Activated T-helper 1 cell treated with anti-CD3 and anti-CD28 coated beads, Interleukin-12 subunit alpha, Interleukin-12 subunit beta, Interleukin-2, Interleukin-4 antibody, amounts not matched to agents 30 ng/mL and 10 ng/mL and 1 ng/mL, durations not matched to agents 14 hours and 24 hours and 36 hours (primary cell): ENCODE data around the gene PDS5A. TPM values are rescaled to one million over a fixed set of nuclear protein-coding genes. Genes with fewer than 3 reads are reported as not detected.
"Not testable (repeated sequence)": the region's sequence is repeated elsewhere in the genome, so short reads cannot be mapped to it uniquely, and the experiment has no call there.

ENCODE experiments used
- DNase-seq: peaks from one replicate; pipeline ENCODE4 v3.0.0; 2021; ENCODE audit warnings: low spot score
- H3K27ac Mint-ChIP-seq: one replicate; pipeline ENCODE4 v1.8.0; 2021; ENCODE audit warnings: mild to moderate bottlenecking, mixed read lengths
- H3K27me3 Mint-ChIP-seq: one replicate; pipeline ENCODE4 v1.8.0; 2022; ENCODE audit warnings: mild to moderate bottlenecking, moderate library complexity, mixed read lengths; ENCODE audit not compliant: insufficient read depth
- H3K36me3 Mint-ChIP-seq: one replicate; pipeline ENCODE4 v1.8.0; 2021; ENCODE audit warnings: low read depth, mixed read lengths
- H3K4me1 Mint-ChIP-seq: one replicate; pipeline ENCODE4 v1.8.0; 2021; ENCODE audit warnings: low read depth, mixed read lengths
- H3K4me3 Mint-ChIP-seq: one replicate; pipeline ENCODE4 v1.8.0; 2021; ENCODE audit warnings: mild to moderate bottlenecking, moderate library complexity, mixed read lengths
- H3K9me3 Mint-ChIP-seq: one replicate; pipeline ENCODE4 v1.8.0; 2021; ENCODE audit warnings: mixed read lengths
- intact Hi-C: fragments of 100-400 bp; cut with micrococcal nuclease; formaldehyde crosslinking; loops from one replicate; pipeline ENCODE4 v1.15.1; 2024
- total RNA-seq: library from RNA; stranded (reverse); gene quantifications from 2 replicates; pipeline ENCODE4 v1.2.3, GENCODE V29; 2022

The PDS5A gene
- total RNA-seq, 1 donor from 2014 or later, result 131 TPM

DNA sequence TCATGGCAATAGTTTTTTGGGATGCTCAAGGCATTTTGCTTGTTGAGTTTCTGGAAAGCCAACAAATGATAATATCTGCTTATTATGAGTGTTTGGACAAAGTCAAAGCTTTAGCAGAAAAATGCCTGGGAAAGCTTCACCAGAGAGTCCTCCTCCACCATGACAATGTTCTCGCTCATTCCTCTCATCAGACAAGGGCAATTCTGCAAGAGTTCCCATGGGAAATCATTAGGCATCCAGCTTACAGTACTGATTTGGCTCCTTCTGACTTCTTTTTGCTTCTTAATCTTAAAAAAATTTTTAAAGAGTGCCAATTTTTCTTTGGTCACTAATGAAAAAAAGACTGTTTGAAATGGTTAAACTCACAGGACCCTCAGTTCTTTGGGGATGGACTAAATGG lies 143.4 kb downstream of the PDS5A start:
- H3K4me1 Mint-ChIP-seq, result no peaks in the 10 kb centered on the region
- H3K9me3 Mint-ChIP-seq, result no peaks in the 10 kb centered on the region
- peaks cover 46% of the 10 kb centered on the region for H3K36me3 Mint-ChIP-seq
- H3K4me3 Mint-ChIP-seq, result no peak overlapping the region
- no peak for DNase-seq
- H3K27ac Mint-ChIP-seq, result no peak overlapping the region
- intact Hi-C loops, result no loop called here
- H3K27me3 Mint-ChIP-seq, result no peaks in the 10 kb centered on the region

DNA sequence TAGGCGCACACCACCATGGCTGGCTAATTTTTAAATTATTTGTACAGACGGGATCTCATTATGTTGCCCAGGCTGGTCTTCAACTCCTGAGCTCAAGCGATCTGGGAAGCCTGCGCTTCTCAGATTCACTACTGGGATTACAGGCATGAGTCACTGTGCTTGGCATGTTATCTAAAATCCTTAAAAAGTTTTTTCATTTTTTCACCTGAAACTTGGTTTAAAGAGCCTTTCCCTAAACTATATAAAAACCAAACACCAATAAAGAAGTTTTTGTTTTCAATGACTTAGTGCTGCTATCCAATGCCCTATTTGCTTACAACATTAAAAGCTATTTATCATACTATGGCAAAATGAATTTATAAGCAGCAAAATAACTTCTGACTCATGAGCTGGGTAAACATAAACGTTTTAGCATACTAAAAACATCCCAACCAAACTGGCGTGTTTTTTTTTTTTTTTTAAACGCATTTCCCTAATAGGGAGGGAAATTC lies 151.9 kb downstream of the PDS5A start:
- no peak overlapping the region for H3K27ac Mint-ChIP-seq
- no peaks in the 10 kb centered on the region for H3K27me3 Mint-ChIP-seq
- intact Hi-C loops, result no loop called here
- H3K4me1 Mint-ChIP-seq, result no peaks in the 10 kb centered on the region
- H3K9me3 Mint-ChIP-seq, result no peaks in the 10 kb centered on the region
- peaks cover 27% of the 10 kb centered on the region for H3K36me3 Mint-ChIP-seq
- no peak for DNase-seq
- H3K4me3 Mint-ChIP-seq, result no peak overlapping the region

DNA sequence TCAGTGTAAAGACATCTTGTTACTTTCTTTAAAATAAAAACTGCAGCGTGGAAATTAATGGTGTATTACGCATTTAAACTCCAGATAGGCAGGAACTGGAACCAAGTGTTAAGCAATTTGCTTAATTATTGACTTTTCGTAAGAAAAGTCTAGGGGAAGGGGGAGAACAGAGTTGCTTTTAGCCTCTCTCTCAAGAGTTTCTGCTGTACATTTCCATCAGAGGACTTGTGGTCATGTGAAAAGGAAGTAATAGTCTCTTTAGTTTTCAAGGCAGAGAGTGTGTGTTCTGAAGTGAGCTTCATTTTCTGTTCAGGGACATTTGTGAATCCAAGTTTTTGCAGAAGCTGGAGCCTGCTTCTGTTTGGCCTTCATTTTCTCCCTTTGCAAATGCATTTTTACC lies 152.6 kb downstream of the PDS5A start:
- H3K27me3 Mint-ChIP-seq, result no peaks in the 10 kb centered on the region
- DNase-seq, result no peak
- H3K36me3 Mint-ChIP-seq, result peaks cover 25% of the 10 kb centered on the region
- H3K4me3 Mint-ChIP-seq, result no peak overlapping the region
- H3K4me1 Mint-ChIP-seq, result no peaks in the 10 kb centered on the region
- no peaks in the 10 kb centered on the region for H3K9me3 Mint-ChIP-seq
- intact Hi-C loops, result no loop called here
- no peak overlapping the region for H3K27ac Mint-ChIP-seq

DNA sequence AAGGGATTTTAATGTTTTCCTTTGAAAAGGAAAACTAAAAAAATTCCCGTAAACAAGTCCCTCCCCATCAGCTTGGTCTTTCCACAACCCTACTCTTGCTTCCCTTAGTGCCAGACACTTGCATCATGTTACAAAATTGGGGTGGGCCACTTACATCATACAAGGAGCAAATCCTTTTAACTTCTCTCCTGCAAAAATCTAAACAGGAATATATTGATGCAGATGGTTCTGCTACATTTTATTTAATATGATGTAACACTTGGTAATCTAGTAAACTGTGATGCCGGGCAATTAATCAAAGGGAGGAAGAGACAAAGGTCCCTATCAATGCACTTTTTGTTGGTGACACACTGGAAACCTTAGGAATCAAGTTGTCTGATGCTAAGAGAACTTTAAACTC lies 154.5 kb downstream of the PDS5A start:
- intact Hi-C loops, result no loop called here
- no peaks in the 10 kb centered on the region for H3K9me3 Mint-ChIP-seq
- no peaks in the 10 kb centered on the region for H3K4me1 Mint-ChIP-seq
- no peak overlapping the region for H3K27ac Mint-ChIP-seq
- H3K27me3 Mint-ChIP-seq, result no peaks in the 10 kb centered on the region
- no peak overlapping the region for H3K4me3 Mint-ChIP-seq
- DNase-seq, result no peak
- H3K36me3 Mint-ChIP-seq, result peaks cover 17% of the 10 kb centered on the region

DNA sequence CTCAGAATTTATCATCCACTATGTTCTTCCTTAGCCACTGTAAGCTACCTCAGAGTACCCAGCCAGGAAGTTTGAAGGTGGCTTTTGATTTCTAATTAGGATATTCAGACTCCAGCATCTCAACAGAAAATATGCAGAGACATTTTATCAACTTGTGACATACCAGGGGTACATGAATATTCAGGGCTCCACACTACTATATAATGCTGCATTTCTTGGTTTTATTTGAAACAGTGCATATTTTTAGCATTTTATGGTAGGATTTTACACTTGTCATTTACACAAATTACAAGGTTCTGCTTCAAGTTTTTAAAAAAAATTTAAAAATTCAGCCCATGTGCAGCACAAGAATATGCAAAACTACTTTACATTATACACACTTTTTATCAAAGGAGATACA lies 155.0 kb downstream of the PDS5A start:
- H3K9me3 Mint-ChIP-seq, result no peaks in the 10 kb centered on the region
- intact Hi-C loops, result no loop called here
- peaks cover 14% of the 10 kb centered on the region for H3K36me3 Mint-ChIP-seq
- no peak for DNase-seq
- no peaks in the 10 kb centered on the region for H3K4me1 Mint-ChIP-seq
- no peaks in the 10 kb centered on the region for H3K27me3 Mint-ChIP-seq
- H3K4me3 Mint-ChIP-seq, result no peak overlapping the region
- no peak overlapping the region for H3K27ac Mint-ChIP-seq

DNA sequence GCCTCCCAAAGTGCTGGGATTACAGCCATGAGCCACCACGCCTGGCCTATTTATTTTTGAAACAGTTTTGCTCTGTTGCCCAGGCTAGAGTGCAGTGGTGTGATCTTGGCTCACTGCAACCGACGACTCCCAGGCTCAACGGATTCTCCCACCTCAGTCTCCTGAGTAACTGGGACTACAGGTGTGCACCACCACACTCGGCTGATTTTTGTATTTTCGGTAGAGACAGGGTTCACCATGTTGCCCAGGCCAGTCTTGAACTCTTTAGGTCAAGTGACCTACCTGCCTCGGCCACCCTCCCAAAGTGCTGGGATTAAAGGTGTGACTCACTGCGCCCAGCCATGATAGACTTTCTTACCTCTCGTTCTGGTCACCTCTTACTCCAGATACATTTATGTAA lies 155.8 kb downstream of the PDS5A start:
- Mint-ChIP-seq H3K9me3 (no peaks in the 10 kb centered on the region), H3K4me1 (no peaks in the 10 kb centered on the region), H3K4me3 (no peak overlapping the region), H3K27me3 (no peaks in the 10 kb centered on the region), H3K27ac (no peak overlapping the region), H3K36me3 (peaks cover 12% of the 10 kb centered on the region)
- intact Hi-C loops, result no loop called here
- no peak for DNase-seq

DNA sequence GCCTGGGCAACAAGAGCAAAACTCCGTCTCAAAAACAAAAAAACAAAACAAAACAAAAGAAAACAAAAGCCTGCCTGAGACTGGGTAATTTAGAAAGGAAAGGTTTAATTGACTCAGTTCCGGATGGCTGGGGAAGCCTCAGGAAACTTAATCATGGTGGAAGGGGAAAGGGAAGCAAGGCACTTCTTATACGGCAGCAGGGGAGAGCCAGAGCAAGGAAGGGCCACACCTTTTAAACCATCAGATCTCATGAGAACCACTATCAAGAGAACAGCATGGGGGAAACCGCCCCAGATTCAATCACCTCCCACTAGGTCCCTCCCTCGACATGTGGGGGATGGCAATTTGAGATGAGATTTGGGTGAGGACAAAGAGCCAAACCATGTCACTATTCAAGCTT lies 157.5 kb downstream of the PDS5A start:
- H3K36me3 Mint-ChIP-seq, result peaks cover 10% of the 10 kb centered on the region
- H3K27me3 Mint-ChIP-seq, result no peaks in the 10 kb centered on the region
- H3K9me3 Mint-ChIP-seq, result no peaks in the 10 kb centered on the region
- DNase-seq, result no peak
- H3K27ac Mint-ChIP-seq, result no peak overlapping the region
- H3K4me1 Mint-ChIP-seq, result no peaks in the 10 kb centered on the region
- no peak overlapping the region for H3K4me3 Mint-ChIP-seq
- intact Hi-C loops, result no loop called here

DNA sequence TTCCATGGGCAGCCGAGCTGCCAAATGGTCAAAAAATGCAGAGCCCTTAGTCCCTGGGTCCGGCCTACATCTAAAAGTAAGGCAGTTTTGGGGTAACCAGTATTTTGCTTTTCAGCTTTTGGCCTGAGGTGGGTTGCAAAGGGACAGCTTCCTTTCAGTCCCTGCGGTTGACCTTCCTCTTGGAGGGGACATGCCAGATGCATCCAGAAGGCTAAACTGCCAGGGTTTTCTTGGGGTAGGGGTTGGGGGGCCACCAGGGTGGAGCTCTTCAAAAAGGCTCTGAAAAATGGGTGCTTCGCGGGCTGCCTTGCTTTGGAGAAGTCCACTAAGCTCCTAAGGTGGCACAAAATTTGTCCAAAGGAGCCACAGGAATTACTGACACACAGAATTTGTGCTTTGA lies 159.1 kb downstream of the PDS5A start:
- Mint-ChIP-seq H3K36me3 (peaks cover 6% of the 10 kb centered on the region), H3K4me3 (no peak overlapping the region), H3K27ac (no peak overlapping the region), H3K27me3 (no peaks in the 10 kb centered on the region), H3K4me1 (no peaks in the 10 kb centered on the region), H3K9me3 (no peaks in the 10 kb centered on the region)
- intact Hi-C loops, result loop anchor here (5.0 kb wide), 1 partner anchor 121 kb away; the partner anchor contains the start of gene UBE2K
- no peak for DNase-seq

DNA sequence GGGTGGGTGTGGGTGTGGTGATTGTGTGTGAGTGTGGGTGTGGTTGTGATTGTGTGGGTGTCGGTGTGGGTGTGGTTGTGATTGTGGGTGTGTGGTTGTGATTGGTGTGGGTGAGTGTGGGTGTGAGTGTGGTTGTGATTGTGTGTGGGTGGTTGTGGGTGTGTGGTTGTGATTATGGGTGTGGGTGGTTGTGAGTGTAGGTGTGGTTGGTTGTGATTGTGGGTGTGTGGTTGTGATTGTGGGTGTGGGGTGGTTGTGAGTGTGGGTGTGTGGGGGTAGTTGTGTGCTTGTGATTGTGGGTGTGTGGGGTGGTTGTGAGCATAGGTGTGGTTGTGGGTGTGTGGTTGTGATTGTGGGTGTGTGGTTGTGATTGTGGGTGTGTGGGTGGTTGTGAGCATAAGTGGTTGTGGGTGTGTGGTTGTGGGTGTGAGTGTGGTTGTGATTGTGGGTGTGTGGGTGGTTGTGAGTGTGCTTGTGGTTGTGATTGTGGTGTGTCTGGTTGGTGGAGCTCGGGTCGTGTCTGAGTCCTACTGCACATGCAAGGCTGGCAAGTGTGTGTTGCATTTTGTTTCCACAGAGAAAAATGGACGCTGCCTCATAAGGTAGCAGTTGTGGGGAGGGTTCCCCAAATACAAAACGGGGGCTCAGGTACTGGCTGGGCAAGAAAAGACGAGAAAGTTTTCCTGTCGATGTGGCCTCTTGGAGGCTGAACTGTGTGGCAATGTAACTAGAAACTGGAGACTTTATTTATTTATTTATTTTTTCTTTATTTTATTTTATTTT lies 163.1 kb downstream of the PDS5A start:
- H3K9me3 Mint-ChIP-seq, result peaks cover 9% of the 10 kb centered on the region
- peaks cover 7% of the 10 kb centered on the region for H3K27me3 Mint-ChIP-seq
- no peaks in the 10 kb centered on the region for H3K4me1 Mint-ChIP-seq
- H3K36me3 Mint-ChIP-seq, result no peaks in the 10 kb centered on the region
- no peak for DNase-seq
- intact Hi-C loops, result loop anchor here (5.0 kb wide), 1 partner anchor 117 kb away; the partner anchor contains the start of gene UBE2K
- peak overlapping the region; percentile 85 for H3K27ac Mint-ChIP-seq
- peak overlapping the region; percentile 11 for H3K4me3 Mint-ChIP-seq

DNA sequence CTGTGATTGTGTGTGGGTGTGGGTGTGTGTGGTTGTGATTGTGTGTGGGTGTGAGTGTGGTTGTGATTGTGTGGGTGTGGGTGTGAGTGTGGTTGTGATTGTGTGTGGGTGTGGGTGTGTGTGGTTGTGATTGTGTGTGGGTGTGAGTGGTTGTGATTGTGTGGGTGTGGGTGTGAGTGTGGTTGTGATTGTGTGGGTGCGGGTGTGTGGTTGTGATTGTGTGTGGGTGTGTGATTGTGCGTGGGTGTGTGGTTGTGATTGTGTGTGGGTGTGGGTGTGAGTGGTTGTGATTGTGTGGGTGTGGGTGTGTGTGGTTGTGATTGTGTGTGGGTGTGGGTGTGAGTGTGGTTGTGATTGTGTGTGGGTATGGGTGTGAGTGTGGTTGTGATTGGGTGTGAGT lies 163.9 kb downstream of the PDS5A start:
- H3K36me3 Mint-ChIP-seq, DNase-seq, H3K4me3 Mint-ChIP-seq, intact Hi-C loops, H3K4me1 Mint-ChIP-seq, H3K27me3 Mint-ChIP-seq, H3K9me3 Mint-ChIP-seq: not testable (repeated sequence)
- peak overlapping the region; percentile 85 for H3K27ac Mint-ChIP-seq

DNA sequence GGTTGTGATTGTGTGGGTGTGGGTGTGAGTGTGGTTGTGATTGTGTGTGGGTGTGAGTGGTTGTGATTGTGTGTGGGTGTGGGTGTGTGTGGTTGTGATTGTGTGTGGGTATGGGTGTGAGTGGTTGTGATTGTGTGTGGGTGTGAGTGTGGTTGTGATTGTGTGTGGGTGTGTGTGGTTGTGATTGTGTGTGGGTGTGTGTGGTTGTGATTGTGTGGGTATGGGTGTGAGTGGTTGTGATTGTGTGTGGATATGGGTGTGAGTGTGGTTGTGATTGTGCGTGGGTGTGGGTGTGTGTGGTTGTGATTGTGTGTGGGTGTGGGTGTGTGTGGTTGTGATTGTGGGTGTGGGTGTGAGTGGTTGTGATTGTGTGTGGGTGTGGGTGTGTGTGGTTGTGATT lies 164.7 kb downstream of the PDS5A start:
- H3K36me3 Mint-ChIP-seq, H3K9me3 Mint-ChIP-seq, DNase-seq, H3K27me3 Mint-ChIP-seq, H3K4me1 Mint-ChIP-seq, H3K4me3 Mint-ChIP-seq, intact Hi-C loops: not testable (repeated sequence)
- peak overlapping the region; percentile 95 for H3K27ac Mint-ChIP-seq

DNA sequence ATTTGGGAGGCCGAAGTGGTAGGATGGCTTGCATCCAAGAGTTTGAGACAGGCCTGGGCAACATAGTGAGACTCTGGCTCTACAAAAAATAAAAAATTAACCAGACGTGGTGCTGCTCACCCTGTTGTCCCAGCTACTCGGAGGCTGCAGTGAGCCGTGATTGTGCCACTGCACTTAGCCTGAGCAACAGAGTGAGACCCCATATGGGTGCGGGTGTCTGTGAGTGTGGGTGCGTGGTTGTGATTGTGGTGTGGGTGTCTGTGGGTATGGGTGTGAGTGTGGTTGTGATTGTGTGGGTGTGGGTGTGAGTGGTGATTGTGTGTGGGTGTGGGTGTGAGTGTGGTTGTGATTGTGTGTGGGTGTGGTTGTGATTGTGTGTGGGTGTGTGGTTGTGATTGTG lies 165.2 kb downstream of the PDS5A start:
- intact Hi-C loops, result no loop called here
- DNase-seq, result no peak
- Mint-ChIP-seq H3K9me3 (peaks cover 9% of the 10 kb centered on the region), H3K4me3 (peak overlapping the region; percentile 38), H3K4me1 (no peaks in the 10 kb centered on the region), H3K27me3 (peaks cover 7% of the 10 kb centered on the region), H3K36me3 (no peaks in the 10 kb centered on the region), H3K27ac (peak overlapping the region; percentile 95)

DNA sequence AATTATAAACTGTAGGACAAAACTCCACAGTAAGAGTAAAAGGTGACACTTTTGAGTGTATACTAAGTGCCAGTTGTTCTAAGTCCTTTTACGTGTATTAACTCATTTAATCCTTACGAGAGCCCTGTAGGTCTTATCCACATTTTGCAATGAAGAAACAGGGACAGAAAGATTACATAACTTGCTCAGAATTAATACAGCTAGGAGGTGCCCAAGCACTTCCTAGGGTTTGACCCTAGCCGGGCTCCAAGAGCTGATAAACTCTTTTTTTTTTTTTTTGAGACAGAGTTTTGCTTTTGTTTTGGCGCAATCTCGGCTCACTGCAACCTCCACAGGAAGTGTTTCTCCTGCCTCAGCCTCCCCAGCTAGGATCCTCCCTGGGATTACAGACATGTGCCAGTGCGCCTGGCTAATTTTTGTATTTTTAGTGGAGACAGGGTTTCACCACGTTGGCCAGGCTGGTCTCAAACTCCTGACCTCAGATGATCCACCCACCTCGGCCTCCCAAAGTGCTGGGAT lies 169.4 kb downstream of the PDS5A start:
- no peak overlapping the region for H3K4me3 Mint-ChIP-seq
- H3K27me3 Mint-ChIP-seq, result peaks cover 7% of the 10 kb centered on the region
- no peak for DNase-seq
- intact Hi-C loops, result no loop called here
- H3K27ac Mint-ChIP-seq, result no peak overlapping the region
- no peaks in the 10 kb centered on the region for H3K36me3 Mint-ChIP-seq
- no peaks in the 10 kb centered on the region for H3K4me1 Mint-ChIP-seq
- peaks cover 9% of the 10 kb centered on the region for H3K9me3 Mint-ChIP-seq
